Ishikawa (cell line): ENCODE results near the gene KCNAB1.

Experiments
- CEBPB ChIP-seq: IDR thresholded peaks from 2 replicates; pipeline ENCODE4 v1.6.1; 2012
- CREB1 ChIP-seq: IDR thresholded peaks from 2 replicates; pipeline ENCODE4 v1.6.1; 2012; ENCODE audit warnings: low read depth
- EGR1 ChIP-seq: IDR thresholded peaks from 2 replicates; pipeline ENCODE4 v1.6.1; 2012
- EP300 ChIP-seq: IDR thresholded peaks from 2 replicates; pipeline ENCODE4 v1.6.1; 2012; ENCODE audit warnings: borderline replicate concordance
- MAX ChIP-seq: IDR thresholded peaks from 2 replicates; pipeline ENCODE4 v1.6.1; 2012
- TAF1 ChIP-seq: IDR thresholded peaks from 2 replicates; pipeline ENCODE4 v1.6.1; 2012; ENCODE audit warnings: low read depth, mild to moderate bottlenecking
- TCF12 ChIP-seq: IDR thresholded peaks from 2 replicates; pipeline ENCODE4 v1.6.1; 2012; ENCODE audit warnings: low read depth
- TF ChIP-seq, protein P1 (sequence below): IDR thresholded peaks from 2 replicates; pipeline ENCODE4 v1.6.1; 2012
- TF ChIP-seq, protein P2 (sequence below): IDR thresholded peaks from 2 replicates; pipeline ENCODE4 v1.6.1; 2012; ENCODE audit warnings: low read depth, mild to moderate bottlenecking

GRCh38 chr3:156539051-156539450 lies 418.7 kb downstream of the KCNAB1 start:
- TF ChIP-seq, protein P1, sequence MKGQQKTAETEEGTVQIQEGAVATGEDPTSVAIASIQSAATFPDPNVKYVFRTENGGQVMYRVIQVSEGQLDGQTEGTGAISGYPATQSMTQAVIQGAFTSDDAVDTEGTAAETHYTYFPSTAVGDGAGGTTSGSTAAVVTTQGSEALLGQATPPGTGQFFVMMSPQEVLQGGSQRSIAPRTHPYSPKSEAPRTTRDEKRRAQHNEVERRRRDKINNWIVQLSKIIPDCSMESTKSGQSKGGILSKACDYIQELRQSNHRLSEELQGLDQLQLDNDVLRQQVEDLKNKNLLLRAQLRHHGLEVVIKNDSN, result no peak
- TF ChIP-seq, protein P2, sequence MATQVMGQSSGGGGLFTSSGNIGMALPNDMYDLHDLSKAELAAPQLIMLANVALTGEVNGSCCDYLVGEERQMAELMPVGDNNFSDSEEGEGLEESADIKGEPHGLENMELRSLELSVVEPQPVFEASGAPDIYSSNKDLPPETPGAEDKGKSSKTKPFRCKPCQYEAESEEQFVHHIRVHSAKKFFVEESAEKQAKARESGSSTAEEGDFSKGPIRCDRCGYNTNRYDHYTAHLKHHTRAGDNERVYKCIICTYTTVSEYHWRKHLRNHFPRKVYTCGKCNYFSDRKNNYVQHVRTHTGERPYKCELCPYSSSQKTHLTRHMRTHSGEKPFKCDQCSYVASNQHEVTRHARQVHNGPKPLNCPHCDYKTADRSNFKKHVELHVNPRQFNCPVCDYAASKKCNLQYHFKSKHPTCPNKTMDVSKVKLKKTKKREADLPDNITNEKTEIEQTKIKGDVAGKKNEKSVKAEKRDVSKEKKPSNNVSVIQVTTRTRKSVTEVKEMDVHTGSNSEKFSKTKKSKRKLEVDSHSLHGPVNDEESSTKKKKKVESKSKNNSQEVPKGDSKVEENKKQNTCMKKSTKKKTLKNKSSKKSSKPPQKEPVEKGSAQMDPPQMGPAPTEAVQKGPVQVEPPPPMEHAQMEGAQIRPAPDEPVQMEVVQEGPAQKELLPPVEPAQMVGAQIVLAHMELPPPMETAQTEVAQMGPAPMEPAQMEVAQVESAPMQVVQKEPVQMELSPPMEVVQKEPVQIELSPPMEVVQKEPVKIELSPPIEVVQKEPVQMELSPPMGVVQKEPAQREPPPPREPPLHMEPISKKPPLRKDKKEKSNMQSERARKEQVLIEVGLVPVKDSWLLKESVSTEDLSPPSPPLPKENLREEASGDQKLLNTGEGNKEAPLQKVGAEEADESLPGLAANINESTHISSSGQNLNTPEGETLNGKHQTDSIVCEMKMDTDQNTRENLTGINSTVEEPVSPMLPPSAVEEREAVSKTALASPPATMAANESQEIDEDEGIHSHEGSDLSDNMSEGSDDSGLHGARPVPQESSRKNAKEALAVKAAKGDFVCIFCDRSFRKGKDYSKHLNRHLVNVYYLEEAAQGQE, result no peak
- no peak for TF ChIP-seq CREB1
- TF ChIP-seq TCF12, result no peak
- TF ChIP-seq MAX, result no peak
- no peak for TF ChIP-seq EGR1
- TF ChIP-seq CEBPB, result no peak
- TF ChIP-seq TAF1, result no peak
- TF ChIP-seq EP300, result no peak
